ENCODE results near the gene PANK1. TPM values are rescaled to one million over a fixed set of nuclear protein-coding genes. Genes with fewer than 3 reads are reported as not detected.

PANK1 gene
- total RNA-seq, 1 experiment from 2014 or later, result 33.2 TPM

GRCh38 chr10:89627830-89628229, 17.2 kb downstream of the PANK1 start:
- H4K5ac ChIP-seq (ENCODE audit: insufficient read length, low read depth, low read length), result no peak overlapping the region
- H3K79me1 ChIP-seq (ENCODE audit: insufficient read depth, low read depth, low read length, poor library complexity, severe bottlenecking), result peaks cover 2% of the 10 kb centered on the region
- Mint-ChIP-seq H3K4me1 (peaks cover 9 to 15% of the 10 kb centered on the region in 2 experiments), H3K27me3 (ENCODE audit: low read depth) (no peaks in the 10 kb centered on the region; the same call in 1 of the 2 replicates), H3K27ac (no peak overlapping the region), H3K4me3 (no peak overlapping the region), H3K36me3 (ENCODE audit: insufficient read depth in 1 of 3, low read depth in 3 of 3) (peaks cover 11 to 18% (median 11%) of the 10 kb centered on the region in 3 experiments), H3K9me3 (peaks cover 7 to 8% of the 10 kb centered on the region in 2 experiments)
- H4K91ac ChIP-seq (ENCODE audit: insufficient read length, low read depth, low read length), result no peak overlapping the region
- peaks cover 3% of the 10 kb centered on the region; the same call in 1 of the 2 replicates for H3K4me1 ChIP-seq (ENCODE audit: insufficient read depth, low read length)
- no peak overlapping the region for H3K9ac ChIP-seq (ENCODE audit: extremely low read depth, insufficient read length, low read length)
- H2BK12ac ChIP-seq (ENCODE audit: insufficient read length, low read depth, low read length), result no peak overlapping the region
- no CpG with 5 or more reads among the region's 1 CpG for WGBS (ENCODE audit: extremely low coverage, insufficient read length, low lambda C conversion rate)
- no peaks in the 10 kb centered on the region for H3K27me3 ChIP-seq (ENCODE audit: insufficient read depth, low read length)
- H2BK15ac ChIP-seq (ENCODE audit: low read depth, low read length), result no peak overlapping the region
- H3K4ac ChIP-seq (ENCODE audit: low read depth, low read length), result no peak overlapping the region
- H2AFZ ChIP-seq (ENCODE audit: low read length), result no peak overlapping the region
- H3K4me2 ChIP-seq (ENCODE audit: insufficient read depth, insufficient read length, low read length), result no peak overlapping the region
- H4K8ac ChIP-seq (replicated peaks; ENCODE audit: insufficient read length, low read depth, low read length), result no peak overlapping the region
- H3K23me2 ChIP-seq (ENCODE audit: insufficient read length, low read depth, low read length, poor library complexity, severe bottlenecking), result no peaks in the 10 kb centered on the region
- H3K18ac ChIP-seq (ENCODE audit: insufficient read length, low read depth, low read length), result no peak overlapping the region
- no peak for TF ChIP-seq CTCF (conservative IDR thresholded peaks at IDR 0.05)
- no peak for DNase-seq
- H2AK5ac ChIP-seq (ENCODE audit: insufficient read length, low read length), result no peak overlapping the region
- H2BK20ac ChIP-seq (ENCODE audit: low read depth, low read length, poor library complexity, severe bottlenecking), result no peak overlapping the region
- no peaks in the 10 kb centered on the region for H3K9me3 ChIP-seq (ENCODE audit: control insufficient read depth, low read depth, low read length)
- H3K14ac ChIP-seq (ENCODE audit: insufficient read depth, low read length), result no peak overlapping the region
- H3K27ac ChIP-seq (ENCODE audit: insufficient read length, low read depth, low read length), result no peak overlapping the region
- peaks cover 19% of the 10 kb centered on the region; the same call in 1 of the 2 replicates for H3K79me2 ChIP-seq (ENCODE audit: insufficient read depth, low read length)
- no peak overlapping the region for H3T11ph ChIP-seq (ENCODE audit: low read length)
- H2BK5ac ChIP-seq (ENCODE audit: insufficient read length, low read length), result no peak overlapping the region
- H3K23ac ChIP-seq (ENCODE audit: insufficient read length, low read depth, low read length), result no peak overlapping the region
- H2BK120ac ChIP-seq (ENCODE audit: low read depth, low read length, poor library complexity, severe bottlenecking), result no peak overlapping the region
- H4K20me1 ChIP-seq (ENCODE audit: control insufficient read depth, insufficient read depth, insufficient read length), result no peaks in the 10 kb centered on the region
- H3K56ac ChIP-seq (ENCODE audit: insufficient read length, low read depth, low read length), result no peak overlapping the region

Data from H9 (cell line).